Measurements from ENCODE around the gene PKP4.

Gene PKP4, protein sequence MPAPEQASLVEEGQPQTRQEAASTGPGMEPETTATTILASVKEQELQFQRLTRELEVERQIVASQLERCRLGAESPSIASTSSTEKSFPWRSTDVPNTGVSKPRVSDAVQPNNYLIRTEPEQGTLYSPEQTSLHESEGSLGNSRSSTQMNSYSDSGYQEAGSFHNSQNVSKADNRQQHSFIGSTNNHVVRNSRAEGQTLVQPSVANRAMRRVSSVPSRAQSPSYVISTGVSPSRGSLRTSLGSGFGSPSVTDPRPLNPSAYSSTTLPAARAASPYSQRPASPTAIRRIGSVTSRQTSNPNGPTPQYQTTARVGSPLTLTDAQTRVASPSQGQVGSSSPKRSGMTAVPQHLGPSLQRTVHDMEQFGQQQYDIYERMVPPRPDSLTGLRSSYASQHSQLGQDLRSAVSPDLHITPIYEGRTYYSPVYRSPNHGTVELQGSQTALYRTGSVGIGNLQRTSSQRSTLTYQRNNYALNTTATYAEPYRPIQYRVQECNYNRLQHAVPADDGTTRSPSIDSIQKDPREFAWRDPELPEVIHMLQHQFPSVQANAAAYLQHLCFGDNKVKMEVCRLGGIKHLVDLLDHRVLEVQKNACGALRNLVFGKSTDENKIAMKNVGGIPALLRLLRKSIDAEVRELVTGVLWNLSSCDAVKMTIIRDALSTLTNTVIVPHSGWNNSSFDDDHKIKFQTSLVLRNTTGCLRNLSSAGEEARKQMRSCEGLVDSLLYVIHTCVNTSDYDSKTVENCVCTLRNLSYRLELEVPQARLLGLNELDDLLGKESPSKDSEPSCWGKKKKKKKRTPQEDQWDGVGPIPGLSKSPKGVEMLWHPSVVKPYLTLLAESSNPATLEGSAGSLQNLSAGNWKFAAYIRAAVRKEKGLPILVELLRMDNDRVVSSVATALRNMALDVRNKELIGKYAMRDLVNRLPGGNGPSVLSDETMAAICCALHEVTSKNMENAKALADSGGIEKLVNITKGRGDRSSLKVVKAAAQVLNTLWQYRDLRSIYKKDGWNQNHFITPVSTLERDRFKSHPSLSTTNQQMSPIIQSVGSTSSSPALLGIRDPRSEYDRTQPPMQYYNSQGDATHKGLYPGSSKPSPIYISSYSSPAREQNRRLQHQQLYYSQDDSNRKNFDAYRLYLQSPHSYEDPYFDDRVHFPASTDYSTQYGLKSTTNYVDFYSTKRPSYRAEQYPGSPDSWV

DNA sequence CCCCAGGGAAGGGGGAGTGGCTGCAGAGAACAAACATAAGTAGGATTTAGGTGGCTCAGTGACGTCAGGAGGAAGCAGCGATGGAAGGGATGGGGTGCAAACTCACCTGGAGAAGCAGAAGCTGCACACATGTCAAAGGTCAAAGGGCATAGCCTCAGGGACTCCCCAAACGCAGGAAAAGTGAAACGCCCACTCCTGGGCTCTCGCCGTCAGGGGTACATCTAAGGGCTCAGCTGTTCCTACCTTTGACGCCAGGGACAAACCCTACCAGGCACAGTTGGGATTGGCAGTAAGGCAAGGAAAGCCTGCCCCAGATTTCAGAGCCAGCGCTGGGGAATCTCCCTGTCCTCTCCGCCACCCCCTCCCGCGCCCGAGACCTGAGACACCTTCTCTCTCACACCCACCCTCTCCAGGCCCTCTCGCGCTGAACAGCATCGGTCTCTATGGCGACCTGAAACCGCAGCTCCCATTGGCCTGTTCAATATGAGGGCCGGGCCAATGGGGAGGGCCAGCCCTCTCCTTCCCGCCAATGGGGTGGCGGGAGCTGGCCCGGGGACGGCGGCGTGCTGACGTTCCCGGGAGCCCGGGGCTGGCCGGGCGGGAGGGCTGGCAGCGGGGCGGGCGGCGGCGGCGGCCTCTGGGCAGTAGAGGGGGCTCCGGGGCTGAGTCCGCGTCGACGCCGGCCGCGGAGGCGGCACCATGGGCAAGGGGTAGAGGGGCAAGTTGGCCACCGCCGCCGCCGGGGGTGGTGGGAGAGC, at the start of gene PKP4, which contains the start of gene CCDC148:
Gene PKP4, plus strand, starts transcription at position 644 of the 758 bp plus-strand sequence. CDS start 76,233 bp downstream, outside the sequence.
Gene CCDC148, minus strand, starts transcription at position 445 of the 758 bp plus-strand sequence. Its CDS starts 314 bp downstream, at position 131.
- no peaks in the 10 kb centered on the region for H3K27me3 ChIP-seq (ENCODE audit: insufficient read depth, low read length)
- TF ChIP-seq, protein P1, sequence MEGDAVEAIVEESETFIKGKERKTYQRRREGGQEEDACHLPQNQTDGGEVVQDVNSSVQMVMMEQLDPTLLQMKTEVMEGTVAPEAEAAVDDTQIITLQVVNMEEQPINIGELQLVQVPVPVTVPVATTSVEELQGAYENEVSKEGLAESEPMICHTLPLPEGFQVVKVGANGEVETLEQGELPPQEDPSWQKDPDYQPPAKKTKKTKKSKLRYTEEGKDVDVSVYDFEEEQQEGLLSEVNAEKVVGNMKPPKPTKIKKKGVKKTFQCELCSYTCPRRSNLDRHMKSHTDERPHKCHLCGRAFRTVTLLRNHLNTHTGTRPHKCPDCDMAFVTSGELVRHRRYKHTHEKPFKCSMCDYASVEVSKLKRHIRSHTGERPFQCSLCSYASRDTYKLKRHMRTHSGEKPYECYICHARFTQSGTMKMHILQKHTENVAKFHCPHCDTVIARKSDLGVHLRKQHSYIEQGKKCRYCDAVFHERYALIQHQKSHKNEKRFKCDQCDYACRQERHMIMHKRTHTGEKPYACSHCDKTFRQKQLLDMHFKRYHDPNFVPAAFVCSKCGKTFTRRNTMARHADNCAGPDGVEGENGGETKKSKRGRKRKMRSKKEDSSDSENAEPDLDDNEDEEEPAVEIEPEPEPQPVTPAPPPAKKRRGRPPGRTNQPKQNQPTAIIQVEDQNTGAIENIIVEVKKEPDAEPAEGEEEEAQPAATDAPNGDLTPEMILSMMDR (IDR thresholded peaks at IDR 0.05; ENCODE audit: low read length), result no peak
- no peak for TF ChIP-seq EZH2 (IDR thresholded peaks at IDR 0.05; ENCODE audit: borderline replicate concordance, low read length)

DNA sequence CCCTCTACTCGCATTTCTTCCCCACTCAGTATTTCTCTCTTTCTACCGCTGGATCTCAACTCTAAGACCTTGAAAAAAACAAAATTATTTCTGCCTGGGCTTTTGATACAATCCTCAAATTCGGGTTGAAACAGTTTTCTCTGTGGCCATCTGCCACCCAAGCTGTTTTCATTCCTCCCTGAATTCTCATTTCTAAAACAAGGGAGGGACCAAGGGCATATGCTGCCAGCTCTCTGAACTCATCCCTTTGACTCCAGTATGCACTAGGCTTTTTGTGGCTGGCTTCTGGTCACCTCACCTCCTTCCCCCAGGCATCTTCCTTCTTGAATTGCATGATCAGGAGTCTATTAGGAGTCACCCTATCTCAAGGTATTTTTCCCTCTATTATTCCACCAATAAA, 49.7 kb upstream of the PKP4 start:
- no peaks in the 10 kb centered on the region for H3K4me1 ChIP-seq (ENCODE audit: insufficient read depth, low read length, severe bottlenecking)
- no peak overlapping the region for H2AFZ ChIP-seq (ENCODE audit: low read length)
- no peaks in the 10 kb centered on the region for H3K27me3 ChIP-seq (ENCODE audit: insufficient read depth, low read length)
- H3K9me2 ChIP-seq (ENCODE audit: low read depth, low read length), result no peaks in the 10 kb centered on the region
- H3K36me3 ChIP-seq (ENCODE audit: insufficient read depth, low read length), result no peaks in the 10 kb centered on the region
- no peaks in the 10 kb centered on the region for H4K20me1 ChIP-seq (ENCODE audit: insufficient read depth, low read length)
- no peaks in the 10 kb centered on the region for H3K9me3 ChIP-seq (ENCODE audit: low read length)
- no peak overlapping the region for H3K4me2 ChIP-seq (ENCODE audit: low read length)
- no peaks in the 10 kb centered on the region for H3K79me2 ChIP-seq (ENCODE audit: insufficient read depth, low read length)
- H3K4me3 ChIP-seq (ENCODE audit: low read depth, low read length, poor library complexity, severe bottlenecking), result no peak overlapping the region
- no peak overlapping the region for H3K9ac ChIP-seq (ENCODE audit: low read length)
- TF ChIP-seq, protein P1 (IDR thresholded peaks at IDR 0.05; ENCODE audit: low read length), result no peak
- TF ChIP-seq EZH2 (IDR thresholded peaks at IDR 0.05; ENCODE audit: borderline replicate concordance, low read length), result no peak
- H3K27ac ChIP-seq (ENCODE audit: low read depth, low read length, poor library complexity, severe bottlenecking), result no peak overlapping the region
- H3F3A ChIP-seq (ENCODE audit: insufficient read depth, low read length), result no peaks in the 10 kb centered on the region

More for the DNA sequence above, at the start of gene PKP4, which contains the start of gene CCDC148:
- Histone ChIP-seq H2AFZ (ENCODE audit: low read length) (no peak within 1 kb of the TSS), H3K4me2 (ENCODE audit: low read length) (peak within 1 kb of the TSS; percentile 80), H3K27ac (ENCODE audit: low read depth, low read length, poor library complexity, severe bottlenecking) (no peak within 1 kb of the TSS), H3K79me2 (ENCODE audit: insufficient read depth, low read length) (no peaks in the 10 kb centered on the region), H4K20me1 (ENCODE audit: insufficient read depth, low read length) (no peaks in the 10 kb centered on the region), H3K9ac (ENCODE audit: low read length) (peak within 1 kb of the TSS; percentile 70), H3K9me2 (ENCODE audit: low read depth, low read length) (no peaks in the 10 kb centered on the region), H3K4me1 (ENCODE audit: insufficient read depth, low read length, severe bottlenecking) (peaks cover 14% of the 10 kb centered on the region), H3K9me3 (ENCODE audit: low read length) (no peaks in the 10 kb centered on the region), H3K36me3 (ENCODE audit: insufficient read depth, low read length) (no peaks in the 10 kb centered on the region), H3F3A (ENCODE audit: insufficient read depth, low read length) (no peaks in the 10 kb centered on the region), H3K4me3 (ENCODE audit: low read depth, low read length, poor library complexity, severe bottlenecking) (peak within 1 kb of the TSS; percentile 71)

DNA sequence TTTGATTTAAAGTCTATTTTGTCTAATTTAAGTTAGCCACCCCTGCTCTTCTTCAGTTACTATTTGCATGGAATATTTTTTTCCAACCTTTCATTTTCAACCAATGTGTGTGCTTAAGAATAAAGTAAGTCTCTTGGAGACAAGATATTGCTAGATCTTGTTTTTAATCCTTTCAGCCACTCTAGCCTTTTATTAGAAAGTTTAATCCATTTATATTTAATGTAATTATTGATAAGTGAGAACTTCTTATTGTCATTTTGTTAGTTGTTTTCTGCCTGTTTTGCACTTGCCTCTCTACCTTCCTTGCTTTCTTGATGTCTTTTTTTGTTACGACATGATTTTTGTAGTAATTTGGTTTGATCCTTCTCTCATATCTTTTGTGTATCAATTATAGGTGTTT, 46.6 kb upstream of the PKP4 start:
- no peak overlapping the region for H3K9ac ChIP-seq (ENCODE audit: low read length)
- H3K4me3 ChIP-seq (ENCODE audit: low read depth, low read length, poor library complexity, severe bottlenecking), result no peak overlapping the region
- TF ChIP-seq, protein P1 (IDR thresholded peaks at IDR 0.05; ENCODE audit: low read length), result no peak
- TF ChIP-seq EZH2 (IDR thresholded peaks at IDR 0.05; ENCODE audit: borderline replicate concordance, low read length), result no peak
- H3K27ac ChIP-seq (ENCODE audit: low read depth, low read length, poor library complexity, severe bottlenecking), result no peak overlapping the region
- no peak overlapping the region for H3K4me2 ChIP-seq (ENCODE audit: low read length)
- H2AFZ ChIP-seq (ENCODE audit: low read length), result no peak overlapping the region
- no peaks in the 10 kb centered on the region for H4K20me1 ChIP-seq (ENCODE audit: insufficient read depth, low read length)
- H3K79me2 ChIP-seq (ENCODE audit: insufficient read depth, low read length), result no peaks in the 10 kb centered on the region
- H3K36me3 ChIP-seq (ENCODE audit: insufficient read depth, low read length), result no peaks in the 10 kb centered on the region
- no peaks in the 10 kb centered on the region for H3K9me2 ChIP-seq (ENCODE audit: low read depth, low read length)
- H3K27me3 ChIP-seq (ENCODE audit: insufficient read depth, low read length), result no peaks in the 10 kb centered on the region
- H3F3A ChIP-seq (ENCODE audit: insufficient read depth, low read length), result no peaks in the 10 kb centered on the region
- H3K9me3 ChIP-seq (ENCODE audit: low read length), result no peaks in the 10 kb centered on the region
- H3K4me1 ChIP-seq (ENCODE audit: insufficient read depth, low read length, severe bottlenecking), result no peaks in the 10 kb centered on the region
